Measurements from ENCODE around the gene NDP. TPM values are rescaled to one million over a fixed set of nuclear protein-coding genes. Genes with fewer than 3 reads are reported as not detected.

Gene NDP
- polyA plus RNA-seq, 2 of the 4 experiments (the other 2 are of a cell fraction), result not detected

DNA sequence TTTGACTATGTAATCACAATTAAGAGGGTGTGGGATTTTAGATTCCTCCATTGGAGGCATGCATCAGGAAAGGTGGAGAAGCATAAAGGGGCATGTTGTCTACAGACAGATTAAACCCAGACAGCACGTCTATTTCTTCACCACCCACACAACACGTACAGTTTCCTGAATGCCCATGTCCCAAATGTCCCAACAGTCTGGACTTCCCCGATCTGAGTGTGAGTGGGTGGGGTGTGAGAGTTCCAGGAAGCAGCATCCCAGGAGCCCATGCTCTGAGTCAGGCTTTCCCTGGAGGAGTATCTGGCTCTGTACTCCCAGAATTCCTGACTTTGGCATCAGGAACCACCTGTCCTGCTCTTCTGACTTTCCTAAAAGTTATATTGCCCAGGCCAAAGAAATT lies 30.8 kb upstream of the NDP start:
- H3K4me1 ChIP-seq, result no peaks in the 10 kb centered on the region
- no peak overlapping the region for H3K4me3 ChIP-seq
- no peak for FAIRE-seq
- POLR2A ChIA-PET, result no interaction called here
- CTCF ChIA-PET, result no interaction called here
- 21% methylated on average over 3 of the region's 3 CpGs for WGBS (ENCODE audit: missing lambda C conversion rate)
- H3K27ac ChIP-seq, result no peak overlapping the region
- no peaks in the 10 kb centered on the region for H3K9me3 ChIP-seq
- ATAC-seq, result no peak
- no peak overlapping the region for H3K4me2 ChIP-seq
- DNase-seq (ENCODE audit: low read depth in 1 of 2, low spot score in 1 of 2), result no peak
- TF ChIP-seq HOXB13 (CRISPR knock-in tag; IDR thresholded peaks at IDR 0.05; ENCODE audit: low read depth) (no peak), POLR2A (IDR thresholded peaks at IDR 0.05; ENCODE audit: low read length) (no peak), HOXA7 (CRISPR knock-in tag; IDR thresholded peaks at IDR 0.05) (no peak), TP53 (CRISPR knock-in tag; IDR thresholded peaks at IDR 0.05) (no peak), RFX5 (IDR thresholded peaks at IDR 0.05) (no peak), HOXB5 (CRISPR knock-in tag; IDR thresholded peaks at IDR 0.05) (no peak), KDM5A (IDR thresholded peaks at IDR 0.05) (no peak)
- TF ChIP-seq, protein P1, sequence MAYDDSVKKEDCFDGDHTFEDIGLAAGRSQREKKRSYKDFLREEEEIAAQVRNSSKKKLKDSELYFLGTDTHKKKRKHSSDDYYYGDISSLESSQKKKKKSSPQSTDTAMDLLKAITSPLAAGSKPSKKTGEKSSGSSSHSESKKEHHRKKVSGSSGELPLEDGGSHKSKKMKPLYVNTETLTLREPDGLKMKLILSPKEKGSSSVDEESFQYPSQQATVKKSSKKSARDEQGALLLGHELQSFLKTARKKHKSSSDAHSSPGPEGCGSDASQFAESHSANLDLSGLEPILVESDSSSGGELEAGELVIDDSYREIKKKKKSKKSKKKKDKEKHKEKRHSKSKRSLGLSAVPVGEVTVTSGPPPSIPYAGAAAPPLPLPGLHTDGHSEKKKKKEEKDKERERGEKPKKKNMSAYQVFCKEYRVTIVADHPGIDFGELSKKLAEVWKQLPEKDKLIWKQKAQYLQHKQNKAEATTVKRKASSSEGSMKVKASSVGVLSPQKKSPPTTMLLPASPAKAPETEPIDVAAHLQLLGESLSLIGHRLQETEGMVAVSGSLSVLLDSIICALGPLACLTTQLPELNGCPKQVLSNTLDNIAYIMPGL (CRISPR knock-in tag; IDR thresholded peaks at IDR 0.05; ENCODE audit: borderline replicate concordance), result no peak

DNA sequence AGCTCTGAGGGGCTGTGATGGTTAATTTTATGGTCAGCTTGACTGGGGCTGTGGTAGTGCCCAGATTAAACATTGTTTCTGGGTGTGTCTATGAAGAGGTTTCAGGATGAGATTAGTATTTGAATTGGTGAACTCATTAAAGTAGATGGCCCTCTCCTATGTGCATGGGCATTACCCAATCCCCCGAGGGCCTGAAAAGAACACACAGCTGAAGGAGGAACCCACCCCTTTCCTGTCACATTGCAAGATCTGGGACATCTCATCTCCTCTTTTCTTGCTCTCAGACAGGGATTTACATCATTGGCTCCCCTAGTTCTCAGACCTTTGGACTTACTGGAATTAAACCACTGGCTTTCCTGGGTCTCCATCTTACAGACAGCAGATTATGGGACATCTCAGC lies 29.4 kb upstream of the NDP start:
- ATAC-seq (no peak), FAIRE-seq (peak; percentile 96), DNase-seq (ENCODE audit: low read depth in 1 of 2, low spot score in 1 of 2) (no peak)
- ChIA-PET CTCF (no interaction called here), POLR2A (no interaction called here)
- H3K9me3 ChIP-seq, result no peaks in the 10 kb centered on the region
- TF ChIP-seq, protein P2, sequence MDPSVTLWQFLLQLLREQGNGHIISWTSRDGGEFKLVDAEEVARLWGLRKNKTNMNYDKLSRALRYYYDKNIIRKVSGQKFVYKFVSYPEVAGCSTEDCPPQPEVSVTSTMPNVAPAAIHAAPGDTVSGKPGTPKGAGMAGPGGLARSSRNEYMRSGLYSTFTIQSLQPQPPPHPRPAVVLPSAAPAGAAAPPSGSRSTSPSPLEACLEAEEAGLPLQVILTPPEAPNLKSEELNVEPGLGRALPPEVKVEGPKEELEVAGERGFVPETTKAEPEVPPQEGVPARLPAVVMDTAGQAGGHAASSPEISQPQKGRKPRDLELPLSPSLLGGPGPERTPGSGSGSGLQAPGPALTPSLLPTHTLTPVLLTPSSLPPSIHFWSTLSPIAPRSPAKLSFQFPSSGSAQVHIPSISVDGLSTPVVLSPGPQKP (IDR thresholded peaks at IDR 0.05; ENCODE audit: low read depth, low read length), result no peak
- TF ChIP-seq, protein P3, sequence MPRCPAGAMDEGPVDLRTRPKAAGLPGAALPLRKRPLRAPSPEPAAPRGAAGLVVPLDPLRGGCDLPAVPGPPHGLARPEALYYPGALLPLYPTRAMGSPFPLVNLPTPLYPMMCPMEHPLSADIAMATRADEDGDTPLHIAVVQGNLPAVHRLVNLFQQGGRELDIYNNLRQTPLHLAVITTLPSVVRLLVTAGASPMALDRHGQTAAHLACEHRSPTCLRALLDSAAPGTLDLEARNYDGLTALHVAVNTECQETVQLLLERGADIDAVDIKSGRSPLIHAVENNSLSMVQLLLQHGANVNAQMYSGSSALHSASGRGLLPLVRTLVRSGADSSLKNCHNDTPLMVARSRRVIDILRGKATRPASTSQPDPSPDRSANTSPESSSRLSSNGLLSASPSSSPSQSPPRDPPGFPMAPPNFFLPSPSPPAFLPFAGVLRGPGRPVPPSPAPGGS (IDR thresholded peaks at IDR 0.05), result no peak
- TF ChIP-seq ZFP36 (IDR thresholded peaks at IDR 0.05; ENCODE audit: borderline replicate concordance, partially characterized antibody) (no peak), TP53 (CRISPR knock-in tag; IDR thresholded peaks at IDR 0.05) (no peak), CHD4 (IDR thresholded peaks at IDR 0.05; ENCODE audit: borderline replicate concordance) (no peak), MAFK (IDR thresholded peaks at IDR 0.05; ENCODE audit: partially characterized antibody) (no peak), RCOR1 (IDR thresholded peaks at IDR 0.05; ENCODE audit: low read depth, low read length) (no peak), CHD2 (IDR thresholded peaks at IDR 0.05; ENCODE audit: low read length, partially characterized antibody) (no peak), HOXB13 (CRISPR knock-in tag; IDR thresholded peaks at IDR 0.05; ENCODE audit: low read depth) (no peak), HOXA7 (CRISPR knock-in tag; IDR thresholded peaks at IDR 0.05) (no peak), BHLHE40 (IDR thresholded peaks at IDR 0.05; ENCODE audit: low read depth, low read length) (no peak), CBX2 (IDR thresholded peaks at IDR 0.05; ENCODE audit: borderline replicate concordance, low read depth) (no peak), PHF8 (IDR thresholded peaks at IDR 0.05; ENCODE audit: borderline replicate concordance, low read depth) (no peak), RARB (CRISPR knock-in tag; IDR thresholded peaks at IDR 0.05) (no peak), ESRRA (IDR thresholded peaks at IDR 0.05; ENCODE audit: borderline replicate concordance, low read length) (no peak)
- TF ChIP-seq, protein P4, sequence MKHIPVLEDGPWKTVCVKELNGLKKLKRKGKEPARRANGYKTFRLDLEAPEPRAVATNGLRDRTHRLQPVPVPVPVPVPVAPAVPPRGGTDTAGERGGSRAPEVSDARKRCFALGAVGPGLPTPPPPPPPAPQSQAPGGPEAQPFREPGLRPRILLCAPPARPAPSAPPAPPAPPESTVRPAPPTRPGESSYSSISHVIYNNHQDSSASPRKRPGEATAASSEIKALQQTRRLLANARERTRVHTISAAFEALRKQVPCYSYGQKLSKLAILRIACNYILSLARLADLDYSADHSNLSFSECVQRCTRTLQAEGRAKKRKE (CRISPR knock-in tag; IDR thresholded peaks at IDR 0.05; ENCODE audit: low read depth), result no peak
- TF ChIP-seq, protein P5, sequence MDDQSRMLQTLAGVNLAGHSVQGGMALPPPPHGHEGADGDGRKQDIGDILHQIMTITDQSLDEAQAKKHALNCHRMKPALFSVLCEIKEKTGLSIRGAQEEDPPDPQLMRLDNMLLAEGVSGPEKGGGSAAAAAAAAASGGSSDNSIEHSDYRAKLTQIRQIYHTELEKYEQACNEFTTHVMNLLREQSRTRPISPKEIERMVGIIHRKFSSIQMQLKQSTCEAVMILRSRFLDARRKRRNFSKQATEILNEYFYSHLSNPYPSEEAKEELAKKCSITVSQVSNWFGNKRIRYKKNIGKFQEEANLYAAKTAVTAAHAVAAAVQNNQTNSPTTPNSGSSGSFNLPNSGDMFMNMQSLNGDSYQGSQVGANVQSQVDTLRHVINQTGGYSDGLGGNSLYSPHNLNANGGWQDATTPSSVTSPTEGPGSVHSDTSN (IDR thresholded peaks at IDR 0.05), result no peak
- H3K4me1 ChIP-seq, result no peaks in the 10 kb centered on the region
- no peak overlapping the region for H3K4me2 ChIP-seq
- H3K27ac ChIP-seq, result no peak overlapping the region
- WGBS (ENCODE audit: missing lambda C conversion rate), result 18% methylated on average over 1 of the region's 1 CpG
- H3K4me3 ChIP-seq, result no peak overlapping the region

Data from A549 (cell line).